Fibroblast of the aortic adventitia (primary cell): Measurements from ENCODE around the gene WBP2NL. TPM values are rescaled to one million over a fixed set of nuclear protein-coding genes. Genes with fewer than 3 reads are reported as not detected.

ENCODE experiments used
- DNase-seq: peaks from one replicate; pipeline ENCODE4 v3.0.0-alpha.2; 2010; ENCODE audit warnings: low read depth
- H3K4me3 ChIP-seq: 2 replicates; pipeline ENCODE4 v1.5.1; 2011; ENCODE audit warnings: low read depth, mild to moderate bottlenecking, control low read depth, low read length, moderate library complexity
- CTCF ChIP-seq: IDR thresholded peaks from 2 replicates; pipeline ENCODE4 v1.5.1; 2011; ENCODE audit warnings: mild to moderate bottlenecking, low read length, control low read depth, inconsistent platforms; ENCODE audit not compliant: insufficient read depth
- total RNA-seq: library from RNA; depleted of rRNA; stranded (reverse); fragments of >200 nt; gene quantifications from 2 replicates; pipeline ENCODE4 v1.2.3, GENCODE V29; 2012; ENCODE audit warnings: low replicate concordance

The WBP2NL gene
- total RNA-seq, 1 donor = 0.18 TPM

GRCh38 chr22:42064629-42065028, 66.0 kb downstream of the WBP2NL start:
- DNase-seq = no peak
- TF ChIP-seq CTCF = no peak
- no peak overlapping the region for H3K4me3 ChIP-seq

- H3K4me3 ChIP-seq = no peak overlapping the region
- DNase-seq = no peak
- no peak for TF ChIP-seq CTCF
These were observed 67.0 kb downstream of the WBP2NL start for GRCh38 chr22:42065438-42066125.

- no peak for DNase-seq
- H3K4me3 ChIP-seq = no peak overlapping the region
- TF ChIP-seq CTCF = no peak
These were observed 67.7 kb downstream of the WBP2NL start for GRCh38 chr22:42066126-42066761.

- H3K4me3 ChIP-seq = no peak overlapping the region
- no peak for TF ChIP-seq CTCF
- no peak for DNase-seq
These were observed 68.3 kb downstream of the WBP2NL start for GRCh38 chr22:42066937-42067336.

GRCh38 chr22:42067671-42068251, 69.2 kb downstream of the WBP2NL start:
- no peak for TF ChIP-seq CTCF
- no peak overlapping the region for H3K4me3 ChIP-seq
- no peak for DNase-seq

- no peak for DNase-seq
- H3K4me3 ChIP-seq = no peak overlapping the region
- TF ChIP-seq CTCF = no peak
These were observed 69.7 kb downstream of the WBP2NL start for GRCh38 chr22:42068291-42068690.
